Glutamatergic neuron (in vitro differentiated cells): Measurements from ENCODE around the gene TGFBR2. TPM values are rescaled to one million over a fixed set of nuclear protein-coding genes. Genes with fewer than 3 reads are reported as not detected.

ENCODE experiments used
- DNase-seq: peaks from one replicate; pipeline ENCODE4 v3.0.0; 2022
- H3K27ac Mint-ChIP-seq: one replicate; pipeline ENCODE4 v1.8.0; 2020; ENCODE audit warnings: mild to moderate bottlenecking, mixed read lengths, inconsistent platforms; ENCODE audit not compliant: unreplicated experiment
- H3K27me3 Mint-ChIP-seq: one replicate; pipeline ENCODE4 v1.8.0; 2020; ENCODE audit warnings: mild to moderate bottlenecking, moderate library complexity, mixed read lengths, inconsistent platforms; ENCODE audit not compliant: unreplicated experiment
- H3K36me3 Mint-ChIP-seq: one replicate; pipeline ENCODE4 v1.8.0; 2020; ENCODE audit warnings: mild to moderate bottlenecking, mixed read lengths, inconsistent platforms; ENCODE audit not compliant: unreplicated experiment
- H3K4me1 Mint-ChIP-seq: one replicate; pipeline ENCODE4 v1.8.0; 2020; ENCODE audit warnings: mild to moderate bottlenecking, low read depth, mixed read lengths, inconsistent platforms; ENCODE audit not compliant: unreplicated experiment
- H3K4me3 Mint-ChIP-seq: one replicate; pipeline ENCODE4 v1.8.0; 2020; ENCODE audit warnings: mild to moderate bottlenecking, mixed read lengths, inconsistent platforms; ENCODE audit not compliant: unreplicated experiment
- H3K9me3 Mint-ChIP-seq: one replicate; pipeline ENCODE4 v1.8.0; 2020; ENCODE audit warnings: mild to moderate bottlenecking, moderate library complexity, mixed read lengths, inconsistent platforms; ENCODE audit not compliant: unreplicated experiment
- CTCF ChIP-seq: fragments of 200-600 bp; sonication (generic); IDR thresholded peaks from one replicate; pipeline ENCODE4 v1.5.0; 2021; ENCODE audit not compliant: partially characterized antibody, unreplicated experiment
- total RNA-seq: library from RNA; stranded (reverse); fragmentation: NEBNext Ultra II Directional; extraction: Animal tissue kit (Norgen Biotek cat#: 25700); gene quantifications from one replicate; pipeline ENCODE4 v1.2.1, GENCODE V29; 2021; ENCODE audit not compliant: unreplicated experiment

TGFBR2 gene
- total RNA-seq, 1 donor from 2014 or later = 0.96 TPM

GRCh38 chr3:30696403-30696819 lies 90.0 kb downstream of the TGFBR2 start:
- Mint-ChIP-seq H3K4me3 (no peak overlapping the region), H3K27me3 (no peaks in the 10 kb centered on the region), H3K9me3 (peaks cover 2% of the 10 kb centered on the region), H3K36me3 (no peaks in the 10 kb centered on the region), H3K4me1 (peaks cover 10% of the 10 kb centered on the region), H3K27ac (no peak overlapping the region)
- no peak for TF ChIP-seq CTCF
- DNase-seq = no peak

- Mint-ChIP-seq H3K27me3 (no peaks in the 10 kb centered on the region), H3K27ac (no peak overlapping the region), H3K4me3 (no peak overlapping the region), H3K4me1 (peaks cover 10% of the 10 kb centered on the region), H3K36me3 (no peaks in the 10 kb centered on the region), H3K9me3 (peaks cover 2% of the 10 kb centered on the region)
- no peak for DNase-seq
- TF ChIP-seq CTCF = no peak
Measured at GRCh38 chr3:30696896-30697295, 90.5 kb downstream of the TGFBR2 start.

- H3K9me3 Mint-ChIP-seq = peaks cover 2% of the 10 kb centered on the region
- H3K4me3 Mint-ChIP-seq = no peak overlapping the region
- DNase-seq = no peak
- no peak overlapping the region for H3K27ac Mint-ChIP-seq
- TF ChIP-seq CTCF = no peak
- H3K4me1 Mint-ChIP-seq = peaks cover 6% of the 10 kb centered on the region
- peaks cover 3% of the 10 kb centered on the region for H3K27me3 Mint-ChIP-seq
- H3K36me3 Mint-ChIP-seq = no peaks in the 10 kb centered on the region
Measured at GRCh38 chr3:30698549-30698948, 92.1 kb downstream of the TGFBR2 start.

GRCh38 chr3:30699927-30700326 lies 93.5 kb downstream of the TGFBR2 start:
- H3K4me1 Mint-ChIP-seq = peaks cover 2% of the 10 kb centered on the region
- no peak for TF ChIP-seq CTCF

GRCh38 chr3:30700702-30701321 lies 94.4 kb downstream of the TGFBR2 start:
- DNase-seq = no peak
- H3K4me3 Mint-ChIP-seq = no peak overlapping the region
- TF ChIP-seq CTCF = no peak
- H3K36me3 Mint-ChIP-seq = no peaks in the 10 kb centered on the region
- H3K4me1 Mint-ChIP-seq = peaks cover 2% of the 10 kb centered on the region
- H3K27me3 Mint-ChIP-seq = peaks cover 3% of the 10 kb centered on the region
- H3K27ac Mint-ChIP-seq = no peak overlapping the region
- H3K9me3 Mint-ChIP-seq = no peaks in the 10 kb centered on the region

More at GRCh38 chr3:30699927-30700326, 93.5 kb downstream of the TGFBR2 start:
- no peak overlapping the region for H3K4me3 Mint-ChIP-seq
- no peak overlapping the region for H3K27ac Mint-ChIP-seq
- no peaks in the 10 kb centered on the region for H3K36me3 Mint-ChIP-seq
- DNase-seq = no peak
- H3K27me3 Mint-ChIP-seq = peaks cover 3% of the 10 kb centered on the region
- peaks cover 2% of the 10 kb centered on the region for H3K9me3 Mint-ChIP-seq
